HepG2 (cell line): Measurements from ENCODE around the gene PLSCR1. TPM values are rescaled to one million over a fixed set of nuclear protein-coding genes. Genes with fewer than 3 reads are reported as not detected.

Experiments used
- ARID5B ChIP-seq: IDR thresholded peaks from 2 replicates; pipeline ENCODE4 v1.4.0; 2020; ENCODE audit warnings: mild to moderate bottlenecking, missing genetic modification reagents
- ARNT2 ChIP-seq: sonication (generic); formaldehyde crosslinking; IDR thresholded peaks from 2 replicates; pipeline ENCODE4 v1.8.0; 2022; ENCODE audit warnings: mild to moderate bottlenecking, low read depth, missing genetic modification reagents, moderate library complexity
- BATF2 ChIP-seq: sonication (generic); formaldehyde crosslinking; IDR thresholded peaks from 2 replicates; pipeline ENCODE4 v1.8.0; 2022; ENCODE audit warnings: mild to moderate bottlenecking, missing genetic modification reagents, moderate library complexity
- DPF2 ChIP-seq: sonication (generic); formaldehyde crosslinking; IDR thresholded peaks from 2 replicates; pipeline ENCODE4 v1.4.0; 2020; ENCODE audit warnings: mild to moderate bottlenecking, low read depth, missing genetic modification reagents, borderline replicate concordance
- EP300 ChIP-seq, 3 experiments: sonication (generic) in 1 of 3; formaldehyde crosslinking in 1 of 3; IDR thresholded peaks; 2 replicates each; pipeline versions ENCODE4 v1.5.1 to v1.6.1; 2011 to 2020; ENCODE audit warnings: low read depth in 2 of 3, low read length in 2 of 3, borderline replicate concordance in 1 of 3, improper control_type of control experiment in 1 of 3, mild to moderate bottlenecking in 1 of 3, missing genetic modification reagents in 1 of 3, moderate library complexity in 1 of 3
- HMG20B ChIP-seq: conservative IDR thresholded peaks from 2 replicates; pipeline ENCODE4 v1.6.1; 2016; ENCODE audit warnings: missing genetic modification reagents, missing compliant biosample characterization
- HMGXB4 ChIP-seq, 2 experiments: sonication (generic) in 1 of 2; formaldehyde crosslinking in 1 of 2; IDR thresholded peaks; 2 replicates each; pipeline versions ENCODE4 v1.4.0 to v1.6.1; 2018 to 2020; ENCODE audit warnings: missing genetic modification reagents in 2 of 2, borderline replicate concordance in 1 of 2, low read depth in 1 of 2, mild to moderate bottlenecking in 1 of 2, missing biosample characterization in 1 of 2
- HNF4A ChIP-seq: sonication (generic); formaldehyde crosslinking; IDR thresholded peaks from 2 replicates; pipeline ENCODE4 v1.4.0; 2020; ENCODE audit warnings: missing genetic modification reagents
- NR2F1 ChIP-seq, 2 experiments: fragments of 450-650 bp in 1 of 2; formaldehyde crosslinking in 1 of 2; IDR thresholded peaks; 2 replicates each; pipeline versions ENCODE4 v1.5.0 to v1.6.1; 2016 to 2020; ENCODE audit warnings: mild to moderate bottlenecking in 1 of 2, missing compliant biosample characterization in 1 of 2, missing genetic modification reagents in 1 of 2, moderate library complexity in 1 of 2
- RXRB ChIP-seq: IDR thresholded peaks from 2 replicates; pipeline ENCODE4 v1.6.1; 2016; ENCODE audit warnings: borderline replicate concordance, missing genetic modification reagents, missing compliant biosample characterization
- SMYD3 ChIP-seq: sonication (generic); formaldehyde crosslinking; IDR thresholded peaks from 2 replicates; pipeline ENCODE4 v1.8.1; 2023; ENCODE audit warnings: mild to moderate bottlenecking, missing genetic modification reagents
- TARDBP ChIP-seq: sonication (generic); formaldehyde crosslinking; IDR thresholded peaks from 2 replicates; pipeline ENCODE4 v1.8.0; 2022; ENCODE audit warnings: mild to moderate bottlenecking, missing genetic modification reagents
- TOPORS ChIP-seq: sonication (generic); formaldehyde crosslinking; IDR thresholded peaks from 2 replicates; pipeline ENCODE4 v1.8.0; 2023; ENCODE audit warnings: mild to moderate bottlenecking, missing genetic modification reagents
- ZBTB25 ChIP-seq: IDR thresholded peaks from 2 replicates; pipeline ENCODE4 v1.6.1; 2018; ENCODE audit warnings: missing genetic modification reagents
- ZGPAT ChIP-seq: IDR thresholded peaks from 2 replicates; pipeline ENCODE4 v1.6.1; 2016; ENCODE audit warnings: mild to moderate bottlenecking
- ZNF451 ChIP-seq: sonication (generic); formaldehyde crosslinking; IDR thresholded peaks from 2 replicates; pipeline ENCODE4 v1.5.0; 2020; ENCODE audit warnings: mild to moderate bottlenecking, missing genetic modification reagents
- ZNF629 ChIP-seq: sonication (generic); formaldehyde crosslinking; conservative IDR thresholded peaks from 2 replicates; pipeline ENCODE4 v1.5.0; 2020; ENCODE audit warnings: missing genetic modification reagents
- ZNF816 ChIP-seq: sonication (generic); formaldehyde crosslinking; IDR thresholded peaks from 2 replicates; pipeline ENCODE4 v1.8.0; 2022; ENCODE audit warnings: missing genetic modification reagents, mild to moderate bottlenecking, borderline replicate concordance
- polyA plus RNA-seq, 8 experiments: library from polyadenylated mRNA; depleted of rRNA in 3 of 8; stranded (reverse) in 7 of 8; unstranded in 1 of 8; fragments of >200 nt; fragmentation: Illumina TruSeq in 4 of 8; extraction: Trizol in 4 of 8; gene quantifications; 2 replicates each; pipeline versions ENCODE4 v1.2.1 to v1.2.3, GENCODE V29; 2011 to 2016; ENCODE audit warnings: low read depth in 4 of 8, missing spikeins in 1 of 8, mixed read lengths in 1 of 8; ENCODE audit not compliant: insufficient read depth in 1 of 8
- total RNA-seq, 5 experiments: library from RNA; depleted of rRNA; stranded (reverse); fragments of >200 nt; fragmentation: Illumina TruSeq; extraction: Trizol; gene quantifications; 2 replicates each; pipeline ENCODE4 v1.2.3, GENCODE V29; 2016; ENCODE audit warnings: low read depth in 1 of 5

The PLSCR1 gene
- total and polyA plus RNA-seq, 2 of the 13 experiments (the other 11 are each of a cell fraction or from before 2014, with no cell fraction given) = 33.8 to 34.1 TPM

GRCh38 chr3:146581080-146581601 is 36.7 kb upstream of the PLSCR1 start (continued):
- peak; percentile 97 for TF ChIP-seq ARID5B (CRISPR knock-in tag)
- TF ChIP-seq BATF2 (CRISPR knock-in tag) = no peak
- peak; percentile 38 to 58; a peak in 2 of 4 replicates for TF ChIP-seq NR2F1 (CRISPR knock-in tag; IDR thresholded peaks at IDR 0.05)
- TF ChIP-seq SMYD3 (CRISPR knock-in tag) = peak; percentile 78
- peak; percentile 75; the same call in 1 of the 2 replicates for TF ChIP-seq ZBTB25 (CRISPR knock-in tag)
- peak; percentile 26; the same call in 1 of the 2 replicates for TF ChIP-seq HMG20B (CRISPR knock-in tag)
- peak; percentile 53; the same call in 1 of the 2 replicates for TF ChIP-seq ZNF816 (CRISPR knock-in tag)
- peak in 1 of 2 experiments; percentile 74; a peak in 1 of 4 replicates for TF ChIP-seq EP300 (IDR thresholded peaks at IDR 0.05; ENCODE audit: low read depth in 2 of 2, low read length in 2 of 2)
- no peak; the same call in 1 of the 2 replicates for TF ChIP-seq EP300 (CRISPR knock-in tag; IDR thresholded peaks at IDR 0.05; ENCODE audit: borderline replicate concordance)
- TF ChIP-seq ZNF451 (CRISPR knock-in tag) = no peak
- TF ChIP-seq HNF4A (CRISPR knock-in tag) = peak; percentile 35; the same call in 1 of the 2 replicates
- no peak for TF ChIP-seq ARNT2
- TF ChIP-seq RXRB (CRISPR knock-in tag) = peak; percentile 87
- peak; percentile 82 for TF ChIP-seq ZGPAT
- no peak for TF ChIP-seq ZNF629 (CRISPR knock-in tag)
- TF ChIP-seq TOPORS (CRISPR knock-in tag) = no peak
- no peak; a peak in 1 of 4 replicates for TF ChIP-seq HMGXB4 (CRISPR knock-in tag; IDR thresholded peaks at IDR 0.05; ENCODE audit: borderline replicate concordance in 1 of 2, low read depth in 1 of 2)
- peak; percentile 75; the same call in 1 of the 2 replicates for TF ChIP-seq TARDBP (CRISPR knock-in tag)
- TF ChIP-seq DPF2 (CRISPR knock-in tag) = peak; percentile 3; the same call in 1 of the 2 replicates
